GM21786 (cell line): ENCODE data around the gene PDGFA.

Experiments
- ATAC-seq: cut with Tn5 transposase; IDR thresholded peaks from one replicate; pipeline ENCODE4 v1.9.1; 2021; ENCODE audit not compliant: unreplicated experiment

The PDGFA gene

GRCh38 chr7:517774-518629 lies 1.6 kb downstream of the PDGFA start:
- no peak for ATAC-seq

GRCh38 chr7:516606-517456 lies 2.8 kb downstream of the PDGFA start:
- ATAC-seq: no peak

- ATAC-seq: no peak
Measured at GRCh38 chr7:516216-516605, 3.4 kb downstream of the PDGFA start.

GRCh38 chr7:515628-516027 lies 4.0 kb downstream of the PDGFA start:
- ATAC-seq: no peak

GRCh38 chr7:514651-515598 lies 4.7 kb downstream of the PDGFA start:
- no peak for ATAC-seq

- ATAC-seq: no peak
Measured at GRCh38 chr7:514242-514641, 5.4 kb downstream of the PDGFA start.

- ATAC-seq: no peak
Measured at GRCh38 chr7:513521-514166, 6.0 kb downstream of the PDGFA start.

GRCh38 chr7:512541-513311 lies 6.9 kb downstream of the PDGFA start:
- ATAC-seq: no peak

- ATAC-seq: no peak
Measured at GRCh38 chr7:512146-512510, 7.5 kb downstream of the PDGFA start.

- no peak for ATAC-seq
Measured at GRCh38 chr7:511476-512145, 8.0 kb downstream of the PDGFA start.

GRCh38 chr7:510782-511281 lies 8.8 kb downstream of the PDGFA start:
- ATAC-seq: no peak

GRCh38 chr7:510131-510481 lies 9.5 kb downstream of the PDGFA start:
- no peak for ATAC-seq

- ATAC-seq: no peak
Measured at GRCh38 chr7:509426-510130, 10.1 kb downstream of the PDGFA start.

GRCh38 chr7:508461-509170 lies 11.0 kb downstream of the PDGFA start:
- no peak for ATAC-seq

- no peak for ATAC-seq
Measured at GRCh38 chr7:507623-508300, 11.9 kb downstream of the PDGFA start.

GRCh38 chr7:506921-507622 lies 12.6 kb downstream of the PDGFA start:
- ATAC-seq: no peak

- no peak for ATAC-seq
Measured at GRCh38 chr7:506391-506831, 13.2 kb downstream of the PDGFA start.
